Activated CD4-positive, alpha-beta T cell treated with anti-CD3 and anti-CD28 coated beads, Interleukin-10, Interleukin-2, amounts not matched to agents 100 ng/mL and 50 ng/mL, durations not matched to agents 16 hours and 8 hours (primary cell): ENCODE data around the gene ACTN1.
"Not testable (repeated sequence)": the region's sequence is repeated elsewhere in the genome, so short reads cannot be mapped to it uniquely, and the experiment has no call there.

Experiments
- DNase-seq: peaks from one replicate; pipeline ENCODE4 v3.0.0-alpha.2; 2020

ACTN1 gene

DNA sequence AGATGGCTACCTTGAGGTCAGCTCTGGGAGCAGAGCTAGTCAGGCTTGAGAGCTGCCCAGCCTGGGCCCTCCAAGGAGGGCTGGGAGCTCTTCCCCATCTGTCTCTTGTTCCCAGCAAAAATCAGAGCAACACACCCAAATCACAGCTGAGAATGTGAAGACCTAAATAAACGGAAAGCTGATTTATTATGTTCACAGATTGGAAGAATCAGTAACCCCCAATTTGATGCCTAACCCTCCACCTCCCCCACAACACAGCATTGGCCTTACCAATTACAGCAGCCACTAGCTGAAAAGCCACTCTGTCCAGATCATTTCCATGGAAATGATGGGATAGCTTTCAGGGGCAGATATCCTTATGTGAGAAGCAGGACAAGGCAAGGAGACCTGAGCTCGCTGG is 7.1 kb upstream of the ACTN1 start:
- no peak for DNase-seq

GRCh38 chr14:68984686-68985085 is 5.6 kb upstream of the ACTN1 start:
- DNase-seq: no peak

GRCh38 chr14:68983191-68983590 is 4.1 kb upstream of the ACTN1 start:
- DNase-seq: no peak

DNA sequence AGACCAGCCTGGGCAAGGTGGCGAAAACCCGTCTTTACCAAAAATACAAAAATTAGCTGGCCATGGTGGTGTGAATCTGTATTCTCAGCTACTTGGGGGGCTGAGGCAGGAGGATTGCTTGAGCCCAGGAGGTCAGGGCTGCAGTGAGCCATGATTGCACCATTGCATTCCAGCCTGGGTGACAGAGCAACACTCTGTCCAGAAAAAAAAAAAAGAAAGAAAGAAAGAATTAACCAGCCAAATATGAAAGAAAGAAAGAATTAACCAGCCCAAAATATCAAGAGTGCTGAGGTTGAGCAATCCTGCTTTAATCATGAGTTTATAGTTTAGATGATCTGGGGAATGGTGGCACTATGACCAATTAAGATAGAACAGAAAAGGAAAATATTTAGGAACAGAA is 3.5 kb upstream of the ACTN1 start:
- DNase-seq: no peak

DNA sequence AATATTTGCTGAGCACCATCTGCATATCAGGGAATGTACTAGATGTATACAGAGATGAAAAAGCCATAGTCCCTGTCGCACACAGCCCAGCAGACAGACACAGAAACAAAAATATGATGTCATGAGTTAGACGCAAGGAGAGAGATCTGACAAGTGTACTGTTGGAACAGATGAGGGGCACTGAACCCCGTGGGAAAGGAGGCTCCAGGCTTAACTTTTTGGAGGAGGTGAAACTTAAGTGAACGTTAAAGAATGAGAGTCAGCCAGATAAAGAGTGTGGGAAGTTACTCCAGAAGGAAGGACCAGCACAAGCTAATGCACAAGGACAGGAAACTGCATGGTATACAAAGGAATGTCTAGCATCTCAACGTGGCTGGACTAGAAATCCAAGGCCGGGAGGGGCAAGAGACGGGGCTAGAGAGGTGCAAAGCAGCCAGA is 2.5 kb upstream of the ACTN1 start:
- DNase-seq: no peak

GRCh38 chr14:68981139-68981538 is 2.0 kb upstream of the ACTN1 start:
- peak; percentile 20 for DNase-seq

DNA sequence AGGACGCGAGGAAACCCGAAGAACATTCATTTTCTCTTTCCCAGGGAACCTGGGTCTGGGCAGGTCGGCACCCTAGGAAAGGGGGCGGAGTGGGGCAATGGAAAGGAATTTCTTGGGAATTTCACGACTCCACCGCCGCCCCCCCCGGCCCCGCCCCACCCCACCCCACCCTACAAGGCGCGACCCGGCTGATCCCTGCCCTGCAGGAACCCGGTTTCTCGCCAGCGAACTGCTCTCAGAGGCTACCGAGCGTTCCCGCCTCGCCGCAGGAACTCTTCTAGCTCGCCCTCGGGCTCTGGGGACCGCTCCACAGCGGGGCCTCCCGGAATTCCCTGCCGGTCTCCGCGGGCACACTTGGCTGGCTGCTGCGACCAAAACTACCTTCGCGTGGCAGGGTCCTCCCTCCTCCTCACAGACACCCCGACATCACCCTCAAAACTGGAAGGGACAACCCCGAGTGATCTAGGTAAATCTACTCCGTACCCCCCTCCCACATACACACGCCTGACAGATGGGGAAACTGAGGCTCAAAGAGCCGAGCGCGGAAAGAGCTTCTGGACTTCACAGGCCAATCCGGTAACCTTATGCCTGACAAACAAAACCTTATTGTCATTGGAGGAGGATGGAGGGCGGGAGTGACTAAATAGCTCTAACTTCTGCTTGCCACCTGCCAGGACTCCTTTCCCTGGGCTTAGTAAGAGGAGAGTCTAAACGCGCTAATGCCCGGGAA is 785 bp upstream of the ACTN1 start:
- no peak for DNase-seq

GRCh38 chr14:68978172-68978911 is 760 bp downstream of the ACTN1 start:
- DNase-seq: peak; percentile 43

DNA sequence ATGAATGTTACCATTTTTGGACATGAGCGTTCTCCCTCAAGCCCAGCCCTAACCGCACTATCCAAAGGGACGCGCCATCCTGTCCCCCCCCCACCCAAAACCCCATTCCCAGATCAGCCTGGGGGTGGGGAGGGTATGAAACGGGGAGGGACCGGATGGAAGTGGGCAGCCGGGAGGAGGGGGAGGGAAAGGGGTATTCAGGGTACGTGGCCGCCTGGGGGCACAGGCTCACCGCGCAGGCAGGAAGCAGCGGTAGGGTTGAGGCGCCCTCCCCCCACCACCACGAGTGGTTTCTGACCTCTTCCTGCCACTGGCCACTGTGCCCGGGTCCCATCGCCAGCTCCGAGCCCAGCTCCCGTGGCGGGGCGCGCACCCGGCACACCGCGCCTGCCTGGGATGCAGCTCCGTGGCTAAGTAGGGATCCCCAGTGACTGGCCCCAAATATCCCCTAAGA is 1.4 kb downstream of the ACTN1 start:
- peak; percentile 77 for DNase-seq

GRCh38 chr14:68977180-68977717 is 1.9 kb downstream of the ACTN1 start:
- peak; percentile 48 for DNase-seq

DNA sequence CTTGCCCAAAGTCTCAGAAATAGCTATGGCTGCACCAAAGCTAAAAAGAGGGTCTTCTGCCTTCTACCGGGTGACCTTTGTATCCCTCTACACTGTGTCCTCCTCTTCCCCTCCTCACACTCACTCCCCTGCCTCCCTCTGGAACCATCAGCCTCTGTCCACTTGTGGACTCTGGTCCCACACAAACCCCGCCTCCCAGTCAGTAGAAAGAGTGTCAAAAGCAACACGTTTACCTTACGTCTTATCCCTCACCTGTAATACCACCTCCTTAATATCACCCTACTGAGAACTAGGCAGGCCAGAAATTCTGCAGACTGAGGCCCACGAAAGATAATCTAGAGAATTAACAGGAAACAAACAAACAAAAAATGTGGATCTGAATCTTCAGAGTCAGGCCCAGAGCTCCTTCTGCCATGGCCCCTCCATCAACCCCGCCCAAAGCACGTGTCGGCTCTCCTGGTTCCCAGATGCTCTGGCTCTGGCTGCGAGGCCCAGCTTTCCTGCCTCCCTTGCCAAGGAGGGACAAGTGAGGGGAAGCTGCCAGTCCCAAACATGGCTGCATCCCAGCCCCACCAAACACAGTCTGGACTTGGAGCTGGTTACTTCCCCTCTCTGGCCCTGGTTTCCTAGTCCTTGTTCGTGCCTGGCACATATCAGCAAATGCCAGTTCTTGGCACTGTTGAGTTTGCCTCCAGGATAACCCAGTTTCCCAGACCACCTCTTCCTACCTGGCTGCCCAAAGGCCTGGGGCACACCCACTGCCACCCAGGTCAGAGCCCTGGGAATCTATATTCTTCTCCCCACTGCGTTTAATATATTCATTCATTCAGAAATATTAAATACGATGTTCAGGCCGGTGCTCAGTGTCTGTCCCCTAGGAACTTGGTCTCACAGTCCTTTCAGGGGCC is 2.7 kb downstream of the ACTN1 start:
- no peak for DNase-seq

GRCh38 chr14:68975667-68976066 is 3.4 kb downstream of the ACTN1 start:
- no peak for DNase-seq

- DNase-seq: no peak
These were observed 4.2 kb downstream of the ACTN1 start for GRCh38 chr14:68974759-68975347.

DNA sequence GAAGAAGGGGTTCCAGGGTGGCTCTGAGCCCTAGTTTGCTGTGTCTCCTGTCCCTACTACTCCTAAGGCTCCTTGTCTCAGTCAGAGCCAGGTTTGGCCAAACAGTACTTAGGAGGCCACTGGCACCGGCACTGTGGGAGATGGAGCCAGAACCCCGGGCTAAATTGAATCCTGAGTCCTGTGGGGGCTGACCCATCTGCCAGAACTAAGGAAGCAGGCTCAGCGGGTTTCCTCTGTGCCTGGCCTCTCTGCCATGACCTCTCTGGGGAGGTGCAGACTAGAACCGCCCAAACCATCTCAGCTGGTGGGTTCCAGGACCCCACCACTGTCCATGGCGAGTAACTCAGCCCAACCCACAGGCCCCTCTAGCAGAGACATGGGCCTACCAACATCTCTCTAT is 5.5 kb downstream of the ACTN1 start:
- DNase-seq: no peak

DNA sequence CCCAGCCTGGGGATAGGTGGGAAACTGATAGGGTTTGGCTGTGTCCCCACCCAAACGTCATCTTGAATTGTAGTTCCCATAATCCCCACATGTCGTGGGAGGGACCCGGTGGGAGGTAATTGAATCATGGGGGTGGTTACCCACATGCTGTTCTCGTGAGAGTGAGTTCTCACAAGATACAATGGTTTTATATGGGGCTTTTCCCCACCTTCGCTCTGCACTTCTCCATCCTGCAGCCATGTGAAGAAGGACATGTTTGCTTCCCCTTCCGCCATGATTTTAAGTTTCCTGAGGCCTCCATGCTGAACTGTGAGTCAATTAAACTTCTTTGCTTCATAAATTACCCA is 5.9 kb downstream of the ACTN1 start:
- not testable (repeated sequence) for DNase-seq

DNA sequence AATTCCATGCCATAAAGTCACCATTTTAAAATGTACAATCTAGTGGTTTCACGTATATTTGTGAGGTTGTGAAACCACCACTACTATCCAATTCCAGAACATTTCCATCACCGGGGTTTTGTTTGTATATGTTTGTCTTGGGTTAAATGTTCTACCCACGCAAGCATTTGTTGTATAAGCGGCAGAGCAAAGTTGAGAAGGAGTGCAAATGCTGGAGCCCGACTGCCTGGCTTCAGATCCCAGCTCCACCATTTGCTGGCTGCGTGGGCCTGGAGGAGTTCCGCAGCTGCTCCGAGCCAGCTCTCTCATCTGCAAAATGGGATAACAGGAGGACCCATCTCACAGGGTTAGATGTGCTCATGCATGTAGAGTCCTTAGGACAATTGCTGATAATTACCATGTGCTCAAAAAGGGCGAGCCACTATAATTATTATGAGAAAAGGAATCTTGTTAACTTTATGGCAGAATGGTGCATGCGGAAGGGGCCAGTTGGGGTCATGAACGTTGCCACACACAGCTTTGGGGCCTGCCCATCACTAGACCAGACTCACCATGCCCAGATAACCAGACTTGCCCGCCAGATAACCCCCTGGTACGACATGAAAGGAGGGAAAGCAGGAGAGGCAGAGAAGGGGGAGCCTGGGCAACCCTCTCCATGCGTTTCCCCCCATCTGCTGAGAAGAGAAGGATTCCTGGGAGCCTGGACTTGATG is 6.4 kb downstream of the ACTN1 start:
- DNase-seq: no peak

- DNase-seq: no peak
These were observed 7.6 kb downstream of the ACTN1 start for GRCh38 chr14:68971411-68972035.

- DNase-seq: no peak
These were observed 8.4 kb downstream of the ACTN1 start for GRCh38 chr14:68970736-68971135.

- peak; percentile 20 for DNase-seq
These were observed 9.0 kb downstream of the ACTN1 start for GRCh38 chr14:68970038-68970612.

DNA sequence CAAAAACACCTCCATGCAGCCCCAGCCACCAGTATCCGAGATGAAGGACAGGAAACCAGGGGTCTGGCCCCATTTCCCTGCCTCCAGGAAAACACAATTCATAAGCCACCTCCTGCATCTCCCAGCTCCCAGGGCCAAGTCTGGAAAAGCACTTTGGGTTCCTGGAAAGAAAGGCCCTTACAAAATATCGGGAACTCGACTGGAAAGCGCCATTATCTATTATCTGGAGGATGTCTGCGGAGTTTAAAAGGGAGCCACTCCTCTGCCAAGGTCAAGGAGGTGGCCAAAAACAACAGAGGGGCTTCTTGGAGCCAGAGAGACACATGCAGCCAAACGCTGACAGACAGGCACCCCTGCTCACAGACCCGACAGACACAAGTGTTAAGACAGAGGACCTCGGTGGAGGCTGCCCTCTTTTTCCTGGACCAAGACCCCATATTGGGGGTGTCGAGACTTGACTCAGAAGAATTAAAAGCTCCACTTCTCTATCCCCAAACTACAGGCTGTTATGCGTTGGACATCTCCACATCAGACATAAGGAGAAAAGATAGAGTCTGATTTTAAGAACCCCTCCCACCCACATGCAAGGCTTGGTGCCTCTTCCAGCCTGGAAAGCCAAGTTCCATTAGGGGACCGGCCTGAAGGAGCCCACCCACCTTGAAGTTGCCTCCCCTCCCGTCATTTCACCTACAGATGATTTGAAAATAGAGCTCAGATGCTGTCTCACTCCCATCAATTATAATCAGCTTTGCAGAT is 9.6 kb downstream of the ACTN1 start:
- DNase-seq: no peak
